ENCODE data around the gene PIH1D1. TPM values are rescaled to one million over a fixed set of nuclear protein-coding genes. Genes with fewer than 3 reads are reported as not detected.

Gene PIH1D1
- total and polyA plus RNA-seq, 12 donors: 15.7 to 60.0 (median 29.3) TPM

- intact Hi-C loops (cut with DNase I): loop anchor here in 4 of 10 donors (5.0 to 10.0 kb wide), 3 partner anchors 49 to 217 kb away; no protein-coding TSS in a partner anchor
- H3K27ac ChIP-seq: peak within 1 kb of the TSS in 9 of 10 donors; percentile 15 to 92 (median 41)
- no peaks in the 10 kb centered on the region for H3K9me3 ChIP-seq
- 2 to 7% methylated on average over 26 to 56 of the region's 56 CpGs for WGBS, 2 donors
- ATAC-seq (peak in 5 of 8 donors; percentile 1 to 16 (median 3)), DNase-seq (peak; percentile 50 to 61)
- H3K4me1 ChIP-seq: peaks cover 0 to 22% (median 6%) of the 10 kb centered on the region in 9 donors
- H3K4me3 ChIP-seq: peak within 1 kb of the TSS in 9 of 10 donors; percentile 60 to 93 (median 71)
- TF ChIP-seq CTCF (IDR thresholded peaks at IDR 0.05): no peak
- peaks cover 8 to 60% (median 55%) of the 10 kb centered on the region in 7 donors for H3K27me3 ChIP-seq
- H3K36me3 ChIP-seq: peaks cover 0 to 5% (median 0%) of the 10 kb centered on the region in 9 donors
These were observed 10.2 kb downstream of the PIH1D1 start, which contains the start of gene SLC17A7 for GRCh38 chr19:49441210-49441959. Gene SLC17A7 (minus strand): TSS chr19:49441527. CDS start chr19:49441379, 148 bp downstream.

- ATAC-seq (no peak), DNase-seq (no peak)
- intact Hi-C loops (cut with DNase I): loop anchor here in 4 of 10 donors (5.0 to 10.0 kb wide), 3 partner anchors 48 to 216 kb away; no protein-coding TSS in a partner anchor
- no peak overlapping the region for H3K27ac ChIP-seq
- peaks cover 0 to 24% (median 6%) of the 10 kb centered on the region in 9 donors for H3K4me1 ChIP-seq
- H3K27me3 ChIP-seq: peaks cover 8 to 67% (median 62%) of the 10 kb centered on the region in 7 donors
- no peak for TF ChIP-seq CTCF (IDR thresholded peaks at IDR 0.05)
- H3K36me3 ChIP-seq: no peaks in the 10 kb centered on the region
- H3K4me3 ChIP-seq: peak overlapping the region in 9 of 10 donors; percentile 22 to 93 (median 47)
- WGBS, 2 donors: 25 to 27% methylated on average over 19 of the region's 19 CpGs
- H3K9me3 ChIP-seq: no peaks in the 10 kb centered on the region
These were observed 11.0 kb downstream of the PIH1D1 start for GRCh38 chr19:49440439-49441209.

GRCh38 chr19:49439836-49440235, 11.8 kb downstream of the PIH1D1 start:
- no peak overlapping the region for H3K27ac ChIP-seq
- H3K9me3 ChIP-seq: no peaks in the 10 kb centered on the region
- no peak overlapping the region for H3K4me3 ChIP-seq
- H3K4me1 ChIP-seq: peaks cover 0 to 24% (median 6%) of the 10 kb centered on the region in 9 donors
- no peaks in the 10 kb centered on the region for H3K36me3 ChIP-seq
- intact Hi-C loops (cut with DNase I): loop anchor here in 5 of 10 donors (5.0 to 10.0 kb wide), 4 partner anchors 38 to 215 kb away; no protein-coding TSS in a partner anchor
- no peak for TF ChIP-seq CTCF (IDR thresholded peaks at IDR 0.05)
- 41 to 59% methylated on average over 6 of the region's 6 CpGs for WGBS, 2 donors
- no peak for ATAC-seq
- H3K27me3 ChIP-seq: peaks cover 8 to 75% (median 70%) of the 10 kb centered on the region in 7 donors
- DNase-seq: no peak

DNA sequence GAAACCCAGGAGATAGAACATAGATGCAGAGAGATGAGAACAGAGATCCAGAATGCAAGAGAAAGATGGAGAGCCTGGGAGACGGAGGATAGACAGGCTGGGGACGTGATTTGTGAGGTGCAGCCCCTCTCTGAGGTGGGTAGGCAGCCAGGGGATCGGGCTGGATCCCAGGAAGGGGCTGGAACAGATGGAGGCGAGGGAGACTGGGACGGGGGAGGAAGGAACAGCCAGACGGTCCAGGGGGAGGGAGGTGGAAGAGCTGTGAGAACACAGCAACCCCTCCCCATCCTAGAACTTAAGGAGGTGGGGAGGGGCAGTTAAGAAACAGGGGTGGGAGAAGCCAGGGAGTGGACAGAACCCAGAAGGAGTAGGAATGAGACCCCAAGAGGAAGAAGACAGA, 13.4 kb downstream of the PIH1D1 start:
- intact Hi-C loops (cut with DNase I): loop anchor here in 2 of 10 donors (5.0 kb wide), 2 partner anchors 36 to 46 kb away; no protein-coding TSS in a partner anchor
- no peaks in the 10 kb centered on the region for H3K36me3 ChIP-seq
- H3K27me3 ChIP-seq: peaks cover 8 to 91% (median 86%) of the 10 kb centered on the region in 7 donors
- H3K4me1 ChIP-seq: peaks cover 0 to 17% (median 6%) of the 10 kb centered on the region in 9 donors
- H3K27ac ChIP-seq: no peak overlapping the region
- TF ChIP-seq CTCF (IDR thresholded peaks at IDR 0.05): no peak
- ATAC-seq (no peak), DNase-seq (no peak)
- WGBS, 2 donors: 18 to 22% methylated on average over 6 of the region's 6 CpGs
- no peak overlapping the region for H3K4me3 ChIP-seq
- H3K9me3 ChIP-seq: no peaks in the 10 kb centered on the region

Data from heart right ventricle (tissue), 16 donors.